IPS-20b (cell line): Measurements from ENCODE around the gene CPA1.

Experiments used
- H3K27ac ChIP-seq: one replicate; pipeline ENCODE4 v1.5.1; 2013; ENCODE audit warnings: low read length
- H3K27me3 ChIP-seq: 2 replicates; pipeline ENCODE4 v1.6.1; 2013; ENCODE audit warnings: mild to moderate bottlenecking, low read length, inconsistent platforms; ENCODE audit not compliant: insufficient read depth
- H3K36me3 ChIP-seq: 2 replicates; pipeline ENCODE4 v1.6.1; 2013; ENCODE audit warnings: low read depth, mild to moderate bottlenecking, inconsistent platforms, low read length, moderate library complexity; ENCODE audit not compliant: insufficient read depth
- H3K4me1 ChIP-seq: 2 replicates; pipeline ENCODE4 v1.6.1; 2013; ENCODE audit warnings: mild to moderate bottlenecking, control low read depth, inconsistent platforms, low read length, moderate library complexity; ENCODE audit not compliant: insufficient read depth
- H3K4me3 ChIP-seq: 2 replicates; pipeline ENCODE4 v1.5.1; 2013; ENCODE audit warnings: mild to moderate bottlenecking, low read length, inconsistent platforms
- H3K9ac ChIP-seq: 2 replicates; pipeline ENCODE4 v1.6.1; 2013; ENCODE audit warnings: low read depth, mild to moderate bottlenecking, inconsistent platforms, low read length, moderate library complexity
- H3K9me3 ChIP-seq: 2 replicates; pipeline ENCODE4 v1.6.1; 2013; ENCODE audit warnings: mild to moderate bottlenecking, low read depth, low read length, inconsistent platforms; ENCODE audit not compliant: insufficient read depth

The CPA1 gene

DNA sequence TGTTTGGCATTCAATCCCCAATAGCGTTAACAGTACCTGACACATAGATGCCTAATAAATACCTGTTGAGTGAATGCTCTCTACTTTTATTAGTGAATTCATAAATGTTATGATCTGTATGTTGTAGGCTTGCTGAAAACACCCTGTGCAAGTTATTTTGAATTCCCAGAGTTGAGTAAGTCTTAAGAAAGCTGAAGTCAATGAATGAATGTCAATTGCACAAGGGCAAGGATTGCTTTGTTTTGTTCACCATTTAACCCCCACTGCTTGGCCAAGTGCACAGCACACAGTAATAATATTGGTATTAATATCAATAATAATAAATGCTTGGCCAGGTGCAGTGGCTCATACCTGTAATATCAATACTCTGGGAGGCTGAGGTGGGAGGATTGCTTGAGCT lies 10.2 kb downstream of the CPA1 start:
- H3K9ac ChIP-seq = no peak overlapping the region
- no peak overlapping the region for H3K27ac ChIP-seq
- H3K4me3 ChIP-seq = no peak overlapping the region
- peaks cover 4% of the 10 kb centered on the region; the same call in 1 of the 2 replicates for H3K4me1 ChIP-seq
- no peaks in the 10 kb centered on the region for H3K36me3 ChIP-seq
- H3K9me3 ChIP-seq = no peaks in the 10 kb centered on the region
- no peaks in the 10 kb centered on the region for H3K27me3 ChIP-seq

DNA sequence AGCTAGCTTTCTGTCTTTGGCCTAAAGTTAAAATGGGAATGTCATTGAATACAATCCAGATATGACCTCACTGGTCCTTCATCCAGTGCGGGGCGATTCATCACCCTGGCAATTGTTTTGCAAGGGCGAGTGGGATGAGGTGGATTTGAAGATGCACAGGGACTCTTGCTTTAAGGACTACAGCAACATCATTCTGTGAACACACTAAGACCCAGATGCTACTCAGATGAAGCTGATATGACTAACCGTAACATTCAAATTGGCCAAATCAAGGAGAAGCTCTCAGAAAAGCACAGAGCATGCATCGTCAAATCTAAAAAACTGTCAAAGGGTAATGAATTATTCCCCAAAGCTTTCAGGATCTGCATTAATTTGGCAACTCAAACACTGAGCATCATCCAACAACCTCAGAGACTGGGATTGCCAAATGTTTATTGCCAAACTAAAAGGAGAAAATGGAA lies 12.8 kb downstream of the CPA1 start:
- Histone ChIP-seq H3K4me1 (peaks cover 11% of the 10 kb centered on the region; the same call in 1 of the 2 replicates), H3K27me3 (no peaks in the 10 kb centered on the region), H3K9me3 (no peaks in the 10 kb centered on the region), H3K36me3 (no peaks in the 10 kb centered on the region), H3K9ac (no peak overlapping the region), H3K4me3 (no peak overlapping the region), H3K27ac (no peak overlapping the region)

DNA sequence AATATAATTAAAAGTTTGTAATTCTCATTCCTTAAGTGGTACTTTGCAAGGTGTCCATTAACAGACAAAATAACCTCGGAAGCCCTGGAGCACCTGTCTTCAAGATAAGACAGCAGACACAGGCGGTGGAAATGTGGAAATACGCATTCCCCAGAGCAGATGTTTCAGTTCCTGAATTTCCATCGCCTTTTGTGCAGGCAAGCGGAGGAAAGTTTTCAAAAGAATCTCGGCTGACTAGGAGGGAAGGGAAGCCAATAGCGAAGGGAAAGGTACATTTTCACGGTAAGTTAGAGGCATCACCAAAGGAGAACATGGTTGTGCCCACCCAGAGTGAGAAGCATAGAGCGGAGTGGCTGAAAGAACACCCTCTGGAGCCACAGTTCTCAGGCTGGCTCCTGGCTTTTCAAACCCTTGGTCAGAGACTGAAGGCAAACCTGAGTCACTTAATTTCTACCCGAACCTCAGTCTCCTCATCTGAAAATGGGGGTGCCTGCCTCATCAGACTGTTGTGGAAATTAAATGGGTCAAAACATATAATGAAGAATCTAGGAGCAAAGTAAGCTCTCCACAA lies 13.6 kb downstream of the CPA1 start:
- Histone ChIP-seq H3K27me3 (no peaks in the 10 kb centered on the region), H3K9ac (no peak overlapping the region), H3K36me3 (no peaks in the 10 kb centered on the region), H3K27ac (no peak overlapping the region), H3K9me3 (no peaks in the 10 kb centered on the region), H3K4me1 (peaks cover 11% of the 10 kb centered on the region; the same call in 1 of the 2 replicates), H3K4me3 (no peak overlapping the region)

DNA sequence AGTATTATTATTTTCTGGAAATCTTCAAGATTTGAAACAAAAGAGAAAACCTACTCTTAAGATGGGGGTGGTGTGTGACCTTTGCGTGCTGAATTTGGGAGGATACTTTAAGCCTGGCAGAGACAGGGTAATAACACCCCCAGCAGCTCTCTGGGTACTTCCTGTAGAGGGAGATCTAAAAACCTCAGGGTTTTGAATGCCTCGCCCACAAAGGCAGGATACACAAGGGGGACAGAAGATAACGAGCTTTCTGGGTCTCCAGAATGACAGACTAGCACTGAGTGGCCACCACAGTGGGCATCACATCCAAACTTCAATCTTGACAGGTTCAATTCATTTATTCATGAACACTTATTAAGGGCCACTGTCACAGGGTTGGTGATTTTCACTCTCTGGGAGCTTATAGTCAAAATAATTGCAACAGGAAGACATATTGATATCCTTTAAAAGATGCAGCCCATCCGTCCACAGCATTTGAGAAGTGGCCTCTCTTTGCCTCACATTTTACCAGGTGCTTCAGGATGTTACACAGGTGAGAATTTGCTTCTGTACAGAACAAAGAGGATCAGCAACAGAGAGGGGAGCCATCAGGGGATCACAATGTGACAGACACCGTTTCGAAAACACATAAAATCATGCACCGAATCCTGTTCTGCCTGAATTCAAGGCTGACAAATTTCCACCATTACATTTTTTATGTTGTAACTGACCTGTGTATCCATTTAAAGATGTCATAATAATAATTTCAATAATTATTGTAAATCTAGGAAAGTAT lies 14.3 kb downstream of the CPA1 start:
- Histone ChIP-seq H3K27me3 (no peaks in the 10 kb centered on the region), H3K27ac (no peak overlapping the region), H3K36me3 (no peaks in the 10 kb centered on the region), H3K4me3 (no peak overlapping the region), H3K4me1 (peaks cover 11% of the 10 kb centered on the region; the same call in 1 of the 2 replicates), H3K9ac (no peak overlapping the region), H3K9me3 (no peaks in the 10 kb centered on the region)

DNA sequence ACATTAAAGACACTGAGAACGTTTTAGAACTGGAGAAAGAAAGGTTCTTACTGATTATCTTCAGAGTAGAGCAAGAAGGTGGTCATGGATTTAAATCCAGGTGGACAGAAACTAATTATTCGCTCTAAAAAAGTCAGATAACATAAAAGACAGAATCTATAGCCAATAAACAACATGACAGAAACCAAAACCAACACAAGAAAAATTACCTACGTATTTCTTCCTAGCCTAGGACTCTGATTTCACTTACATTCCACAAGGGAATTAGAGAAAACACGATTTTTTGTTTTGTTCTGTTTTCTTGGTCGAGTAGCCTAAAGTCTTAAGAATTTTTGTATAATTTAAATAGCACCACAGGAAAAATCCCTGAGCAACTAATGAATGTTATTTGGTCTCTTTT lies 15.1 kb downstream of the CPA1 start:
- no peak overlapping the region for H3K9ac ChIP-seq
- no peaks in the 10 kb centered on the region for H3K9me3 ChIP-seq
- H3K36me3 ChIP-seq = no peaks in the 10 kb centered on the region
- no peak overlapping the region for H3K27ac ChIP-seq
- peaks cover 11% of the 10 kb centered on the region; the same call in 1 of the 2 replicates for H3K4me1 ChIP-seq
- no peak overlapping the region for H3K4me3 ChIP-seq
- H3K27me3 ChIP-seq = no peaks in the 10 kb centered on the region

DNA sequence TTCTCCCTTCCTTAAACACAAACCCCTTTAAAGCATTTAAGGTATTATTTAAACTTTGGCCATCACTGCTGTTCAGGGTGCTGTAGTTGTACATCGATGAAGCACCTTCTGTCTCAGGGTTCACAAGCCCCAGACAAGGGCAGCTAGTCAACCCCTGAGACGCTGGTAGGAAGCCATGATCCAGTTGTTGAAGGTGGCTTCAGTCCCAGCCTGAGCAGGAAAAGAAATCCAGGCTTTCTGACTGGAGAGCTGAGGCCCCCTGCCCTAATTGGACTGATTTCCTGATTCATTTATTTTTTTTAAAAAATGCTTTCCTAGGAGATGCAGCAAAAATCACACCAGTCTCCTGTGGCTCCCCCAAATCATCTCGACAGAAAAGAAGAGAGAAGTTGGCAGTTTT lies 15.8 kb downstream of the CPA1 start:
- no peak overlapping the region for H3K9ac ChIP-seq
- H3K27ac ChIP-seq = no peak overlapping the region
- peaks cover 11% of the 10 kb centered on the region; the same call in 1 of the 2 replicates for H3K4me1 ChIP-seq
- no peaks in the 10 kb centered on the region for H3K36me3 ChIP-seq
- no peak overlapping the region for H3K4me3 ChIP-seq
- no peaks in the 10 kb centered on the region for H3K27me3 ChIP-seq
- no peaks in the 10 kb centered on the region for H3K9me3 ChIP-seq

DNA sequence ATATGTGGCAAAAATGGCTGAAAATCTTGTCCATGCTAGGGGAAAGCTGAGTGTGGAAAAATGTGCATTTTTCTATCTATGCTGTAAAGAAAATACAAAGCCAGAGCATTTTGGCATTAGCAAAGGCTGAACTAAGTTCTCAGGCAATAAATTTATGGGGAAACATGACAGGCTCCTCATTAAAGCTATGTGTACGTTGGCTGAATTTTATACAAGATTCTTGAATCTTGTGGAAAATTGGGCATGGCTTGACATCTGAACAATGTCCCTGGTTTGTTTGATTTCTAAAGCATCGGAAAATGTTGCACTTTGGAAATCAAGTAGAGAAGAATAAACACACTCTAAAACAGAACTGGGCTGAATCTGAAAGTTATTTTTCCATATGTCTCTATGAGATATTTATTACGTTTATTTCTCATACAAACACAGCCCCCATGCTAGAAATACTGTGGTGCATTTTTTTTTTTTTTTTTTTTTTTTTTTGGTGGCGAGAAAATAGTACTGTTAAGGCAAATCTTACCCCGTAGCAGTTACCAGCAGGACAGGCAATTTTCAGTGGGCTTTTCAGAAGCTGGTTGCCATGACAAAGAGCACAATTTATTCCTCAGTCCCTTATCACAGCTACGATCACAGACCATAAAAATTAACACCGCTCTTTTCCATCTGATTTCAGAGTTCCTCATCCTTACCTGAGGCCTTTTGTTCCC lies 16.9 kb downstream of the CPA1 start:
- H3K4me3 ChIP-seq = no peak overlapping the region
- H3K9ac ChIP-seq = no peak overlapping the region
- H3K4me1 ChIP-seq = peaks cover 11% of the 10 kb centered on the region; the same call in 1 of the 2 replicates
- no peak overlapping the region for H3K27ac ChIP-seq
- H3K36me3 ChIP-seq = no peaks in the 10 kb centered on the region
- H3K27me3 ChIP-seq = no peaks in the 10 kb centered on the region
- no peaks in the 10 kb centered on the region for H3K9me3 ChIP-seq

DNA sequence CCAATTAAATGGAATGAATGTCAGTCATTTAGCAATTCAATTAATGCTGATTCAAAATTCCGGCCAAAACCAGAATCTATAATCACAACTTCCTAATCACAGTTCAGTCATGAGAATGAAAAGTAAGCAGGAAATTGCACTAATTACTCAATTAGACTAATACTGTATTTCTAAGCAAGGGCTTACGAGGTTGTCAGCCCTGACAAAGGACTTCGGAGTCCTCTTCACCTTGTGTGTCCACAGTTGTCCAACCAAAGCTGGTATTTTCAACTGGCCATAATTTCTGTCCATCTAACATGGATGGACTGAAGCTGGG lies 17.4 kb downstream of the CPA1 start:
- Histone ChIP-seq H3K4me3 (no peak overlapping the region), H3K27me3 (no peaks in the 10 kb centered on the region), H3K36me3 (no peaks in the 10 kb centered on the region), H3K9me3 (no peaks in the 10 kb centered on the region), H3K9ac (no peak overlapping the region), H3K27ac (no peak overlapping the region), H3K4me1 (peaks cover 11% of the 10 kb centered on the region; the same call in 1 of the 2 replicates)

DNA sequence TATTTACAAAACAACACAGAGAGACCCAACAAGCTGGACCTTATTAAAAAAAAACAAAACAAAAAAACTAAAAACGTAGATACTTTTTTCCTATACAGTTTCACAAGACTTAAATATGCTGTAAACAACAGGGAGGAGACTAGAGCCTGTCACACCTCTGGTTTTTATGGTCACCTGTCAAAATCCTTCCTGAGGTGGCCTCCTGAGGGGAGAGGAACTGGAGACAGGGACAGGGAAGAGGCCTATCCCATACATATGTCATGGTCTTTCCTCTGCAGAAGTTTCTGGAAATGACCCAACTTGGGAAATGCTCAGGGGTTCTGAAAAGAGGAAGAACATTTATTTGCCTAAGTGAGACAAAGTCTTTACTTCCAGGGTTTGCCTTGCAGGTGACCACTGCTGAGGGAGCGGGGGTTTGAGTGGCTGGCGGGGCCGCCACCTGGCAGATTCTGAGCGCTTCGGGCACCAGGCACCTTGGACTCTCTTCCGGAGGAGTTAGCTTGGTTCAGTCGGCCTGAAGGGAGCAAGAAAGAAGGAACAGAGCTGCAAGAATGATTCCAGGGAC lies 18.3 kb downstream of the CPA1 start:
- Histone ChIP-seq H3K9ac (no peak overlapping the region), H3K27ac (no peak overlapping the region), H3K27me3 (no peaks in the 10 kb centered on the region), H3K4me1 (peaks cover 11% of the 10 kb centered on the region; the same call in 1 of the 2 replicates), H3K9me3 (no peaks in the 10 kb centered on the region), H3K4me3 (no peak overlapping the region), H3K36me3 (no peaks in the 10 kb centered on the region)

DNA sequence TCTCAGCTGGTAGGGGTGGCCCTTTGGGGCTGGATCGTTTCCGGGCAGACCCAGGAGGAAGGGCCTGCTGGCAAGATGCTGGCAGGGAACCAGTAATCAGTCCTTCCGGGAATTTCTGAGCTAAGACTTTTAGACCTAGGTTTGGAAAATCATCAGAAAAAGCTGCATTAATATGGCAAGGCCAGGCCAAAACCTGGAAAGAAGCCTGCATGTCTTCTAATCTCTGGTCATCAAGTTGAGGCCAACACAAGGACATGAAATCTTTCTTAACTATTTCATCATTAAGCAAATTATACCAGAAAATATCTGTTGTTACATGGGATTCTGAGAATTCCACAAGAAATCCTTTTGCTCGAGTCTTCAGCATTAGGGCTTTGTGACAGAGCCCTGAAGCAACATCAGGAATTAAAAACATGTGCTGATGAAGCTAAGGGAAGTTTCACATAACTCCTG lies 19.9 kb downstream of the CPA1 start:
- no peaks in the 10 kb centered on the region for H3K9me3 ChIP-seq
- H3K9ac ChIP-seq = no peak overlapping the region
- no peak overlapping the region for H3K4me3 ChIP-seq
- H3K27me3 ChIP-seq = no peaks in the 10 kb centered on the region
- H3K36me3 ChIP-seq = no peaks in the 10 kb centered on the region
- peaks cover 7% of the 10 kb centered on the region; the same call in 1 of the 2 replicates for H3K4me1 ChIP-seq
- H3K27ac ChIP-seq = no peak overlapping the region

DNA sequence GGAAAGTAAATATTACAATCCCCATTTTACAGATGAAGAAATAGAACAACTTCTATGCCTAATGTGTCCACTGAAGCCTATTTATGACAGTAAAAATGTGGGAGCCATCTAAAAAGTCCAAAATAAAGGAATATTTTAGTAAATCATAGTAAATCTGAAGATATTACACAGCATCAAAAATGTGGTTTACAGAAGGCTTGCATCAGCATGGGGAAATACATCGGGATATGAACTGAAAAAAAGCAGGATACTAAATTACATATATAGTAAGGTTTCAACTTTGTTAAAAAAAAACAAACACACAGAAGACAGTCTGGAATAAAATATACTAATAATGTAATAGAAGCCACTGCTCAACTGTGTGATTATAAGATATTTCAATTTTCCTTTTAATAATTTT lies 20.8 kb downstream of the CPA1 start:
- Histone ChIP-seq H3K27me3 (no peaks in the 10 kb centered on the region), H3K9ac (no peak overlapping the region), H3K27ac (no peak overlapping the region), H3K4me3 (no peak overlapping the region), H3K4me1 (peaks cover 7% of the 10 kb centered on the region; the same call in 1 of the 2 replicates), H3K36me3 (no peaks in the 10 kb centered on the region), H3K9me3 (no peaks in the 10 kb centered on the region)
